GM12892 (cell line): Measurements from ENCODE around the gene C22orf31.

Source experiments
- POLR2A ChIP-seq: IDR thresholded peaks from 2 replicates; pipeline ENCODE4 v1.6.1; 2011; ENCODE audit warnings: low read depth, low read length, control low read depth
- POLR2AphosphoS5 ChIP-seq: IDR thresholded peaks from 2 replicates; pipeline ENCODE4 v1.6.1; 2011; ENCODE audit warnings: low read depth, low read length, control low read depth
- TAF1 ChIP-seq: IDR thresholded peaks from 2 replicates; pipeline ENCODE4 v1.6.1; 2011; ENCODE audit warnings: low read depth, mild to moderate bottlenecking, control low read depth, low read length, borderline replicate concordance

DNA sequence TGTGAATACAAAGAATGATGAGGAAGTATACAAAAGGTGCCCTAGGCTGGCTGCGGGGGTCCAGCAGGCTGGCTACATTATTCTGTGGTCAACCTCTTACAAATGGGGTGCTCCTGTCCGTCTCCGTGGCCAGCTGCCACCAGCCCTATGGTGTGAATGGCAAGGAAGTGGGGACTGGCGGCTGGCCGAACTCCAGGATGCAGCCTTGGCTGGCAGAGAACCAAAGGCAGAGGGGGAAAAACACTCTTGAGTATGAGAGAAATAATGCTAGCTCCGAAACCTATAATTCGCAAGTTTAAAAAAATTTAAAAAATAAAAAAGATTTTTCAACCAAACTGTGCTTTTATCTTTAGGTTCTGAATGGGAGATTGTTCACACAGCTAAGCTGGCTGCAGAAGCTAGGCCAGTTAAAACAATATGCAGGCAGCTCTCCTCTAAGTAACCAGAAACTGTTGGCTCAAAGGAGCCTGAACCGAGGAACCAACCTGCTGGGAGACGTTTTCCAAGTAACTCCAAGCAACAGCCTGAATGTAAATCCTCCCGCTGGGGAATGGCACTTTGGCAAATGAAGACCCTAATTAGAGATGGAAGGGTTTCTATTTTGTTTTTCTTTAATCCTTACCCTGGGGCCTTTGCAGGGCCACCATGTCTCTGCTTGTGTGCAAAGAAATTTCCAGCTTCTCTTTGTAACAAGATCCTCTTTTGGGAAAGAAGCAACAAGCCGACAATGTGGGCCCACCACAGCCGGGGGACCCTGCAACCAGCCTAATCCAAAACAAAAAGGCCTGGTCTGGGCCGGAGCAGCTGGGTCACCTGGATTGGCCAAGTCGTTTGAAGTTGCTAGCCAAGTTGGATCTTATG is 50.2 kb downstream of the C22orf31 start:
- TF ChIP-seq POLR2A (no peak), TAF1 (no peak), POLR2AphosphoS5 (no peak)
